ENCODE data around the gene KLHL29. TPM values are rescaled to one million over a fixed set of nuclear protein-coding genes. Genes with fewer than 3 reads are reported as not detected.

KLHL29 gene
- total RNA-seq, 3 donors from 2014 or later (not counting 1 experiment from before 2014, with no cell fraction given), result 0.24 to 0.43 (median 0.33) TPM

GRCh38 chr2:23586741-23587306 is 201.8 kb downstream of the KLHL29 start:
- no peaks in the 10 kb centered on the region for H3K4me1 ChIP-seq (ENCODE audit: control insufficient read depth, insufficient read depth, low read length)
- DNase-seq (no peak), ATAC-seq (no peak)
- Mint-ChIP-seq H3K4me3 (no peak overlapping the region), H3K27ac (no peak overlapping the region), H3K9me3 (no peaks in the 10 kb centered on the region), H3K36me3 (no peaks in the 10 kb centered on the region), H3K4me1 (no peaks in the 10 kb centered on the region), H3K27me3 (ENCODE audit: low read depth in 2 of 2) (peaks cover 0 to 9% of the 10 kb centered on the region in 2 donors)
- no peaks in the 10 kb centered on the region for H3K9me3 ChIP-seq (ENCODE audit: control insufficient read depth, insufficient read depth, low read length)
- no peak overlapping the region for H3K4me3 ChIP-seq (ENCODE audit: low read length)
- WGBS (ENCODE audit: insufficient coverage), result 85% methylated on average over 15 of the region's 15 CpGs
- TF ChIP-seq CTCF (IDR thresholded peaks at IDR 0.05), result no peak
- no peaks in the 10 kb centered on the region for H3K36me3 ChIP-seq (ENCODE audit: control insufficient read depth, insufficient read depth, low read length)
- intact Hi-C loops (cut with micrococcal nuclease), result no loop called here
- no peak overlapping the region for H3K27ac ChIP-seq (ENCODE audit: low read length)
- H3K27me3 ChIP-seq (ENCODE audit: control insufficient read depth, insufficient read depth, low read length), result no peaks in the 10 kb centered on the region

- no peaks in the 10 kb centered on the region for H3K4me1 Mint-ChIP-seq
- no peak overlapping the region for H3K4me3 ChIP-seq (ENCODE audit: low read length)
- no peak for TF ChIP-seq CTCF (IDR thresholded peaks at IDR 0.05)
- H3K27ac Mint-ChIP-seq, result no peak overlapping the region
- intact Hi-C loops (cut with micrococcal nuclease), result no loop called here
- no peak overlapping the region for H3K4me3 Mint-ChIP-seq
- DNase-seq (no peak), ATAC-seq (no peak)
- peaks cover 0 to 10% of the 10 kb centered on the region in 2 donors for H3K27me3 Mint-ChIP-seq (ENCODE audit: low read depth in 2 of 2)
- no peaks in the 10 kb centered on the region for H3K36me3 Mint-ChIP-seq
- no peaks in the 10 kb centered on the region for H3K9me3 Mint-ChIP-seq
- H3K27me3 ChIP-seq (ENCODE audit: control insufficient read depth, insufficient read depth, low read length), result no peaks in the 10 kb centered on the region
- H3K36me3 ChIP-seq (ENCODE audit: control insufficient read depth, insufficient read depth, low read length), result no peaks in the 10 kb centered on the region
- H3K9me3 ChIP-seq (ENCODE audit: control insufficient read depth, insufficient read depth, low read length), result no peaks in the 10 kb centered on the region
- H3K27ac ChIP-seq (ENCODE audit: low read length), result no peak overlapping the region
- 94% methylated on average over 13 of the region's 13 CpGs for WGBS (ENCODE audit: insufficient coverage)
- H3K4me1 ChIP-seq (ENCODE audit: control insufficient read depth, insufficient read depth, low read length), result no peaks in the 10 kb centered on the region
These were observed 202.4 kb downstream of the KLHL29 start for GRCh38 chr2:23587341-23587880.

- Histone ChIP-seq H3K27me3 (ENCODE audit: control insufficient read depth, insufficient read depth, low read length) (no peaks in the 10 kb centered on the region), H3K9me3 (ENCODE audit: control insufficient read depth, insufficient read depth, low read length) (no peaks in the 10 kb centered on the region), H3K36me3 (ENCODE audit: control insufficient read depth, insufficient read depth, low read length) (no peaks in the 10 kb centered on the region), H3K4me3 (ENCODE audit: low read length) (no peak overlapping the region), H3K27ac (ENCODE audit: low read length) (no peak overlapping the region), H3K4me1 (ENCODE audit: control insufficient read depth, insufficient read depth, low read length) (no peaks in the 10 kb centered on the region)
- H3K27ac Mint-ChIP-seq, result no peak overlapping the region
- H3K27me3 Mint-ChIP-seq (ENCODE audit: low read depth in 2 of 2), result peaks cover 0 to 10% of the 10 kb centered on the region in 2 donors
- H3K4me3 Mint-ChIP-seq, result no peak overlapping the region
- no peaks in the 10 kb centered on the region for H3K9me3 Mint-ChIP-seq
- intact Hi-C loops (cut with micrococcal nuclease), result no loop called here
- ATAC-seq (no peak), DNase-seq (no peak)
- TF ChIP-seq CTCF (IDR thresholded peaks at IDR 0.05), result no peak
- WGBS (ENCODE audit: insufficient coverage), result 87% methylated on average over 4 of the region's 4 CpGs
- H3K36me3 Mint-ChIP-seq, result no peaks in the 10 kb centered on the region
- no peaks in the 10 kb centered on the region for H3K4me1 Mint-ChIP-seq
These were observed 203.1 kb downstream of the KLHL29 start for GRCh38 chr2:23588106-23588505.
